Karpas-422 (cell line): Measurements from ENCODE around the gene CDK11B. TPM values are rescaled to one million over a fixed set of nuclear protein-coding genes. Genes with fewer than 3 reads are reported as not detected.
"Not testable (repeated sequence)": the region's sequence is repeated elsewhere in the genome, so short reads cannot be mapped to it uniquely, and the experiment has no call there.

ENCODE experiments used
- DNase-seq: peaks from one replicate; pipeline ENCODE4 v3.0.0-alpha.2; 2015
- H2AFZ ChIP-seq: fragments of 200-600 bp; sonication (generic); 2 replicates; pipeline ENCODE4 v1.6.1; 2014; ENCODE audit warnings: antibody characterized with exemption, low read length, mixed read lengths
- H3K27ac ChIP-seq: fragments of 200-600 bp; sonication (generic); 2 replicates; pipeline ENCODE4 v1.5.1; 2014; ENCODE audit warnings: mild to moderate bottlenecking, low read length, moderate library complexity
- H3K27me3 ChIP-seq: fragments of 200-600 bp; sonication (generic); 2 replicates; pipeline ENCODE4 v1.6.1; 2014; ENCODE audit warnings: low read length, mixed read lengths
- H3K36me3 ChIP-seq: fragments of 200-600 bp; sonication (generic); 2 replicates; pipeline ENCODE4 v1.6.1; 2014; ENCODE audit warnings: low read length, mixed read lengths; ENCODE audit not compliant: insufficient read depth
- H3K4me1 ChIP-seq: fragments of 200-600 bp; sonication (generic); 2 replicates; pipeline ENCODE4 v1.6.1; 2014; ENCODE audit warnings: mild to moderate bottlenecking, low read length, mixed read lengths
- H3K4me2 ChIP-seq: fragments of 200-600 bp; sonication (generic); 2 replicates; pipeline ENCODE4 v1.6.1; 2014; ENCODE audit warnings: low read length, low read depth, mild to moderate bottlenecking; ENCODE audit not compliant: poor library complexity, severe bottlenecking
- H3K4me3 ChIP-seq: fragments of 200-600 bp; sonication (generic); 2 replicates; pipeline ENCODE4 v1.5.1; 2014; ENCODE audit warnings: mild to moderate bottlenecking, antibody characterized with exemption, low read length, mixed read lengths
- H3K79me2 ChIP-seq: fragments of 200-600 bp; sonication (generic); 2 replicates; pipeline ENCODE4 v1.6.1; 2014; ENCODE audit warnings: mild to moderate bottlenecking, low read length, mixed read lengths
- H3K9ac ChIP-seq: fragments of 200-600 bp; sonication (generic); 2 replicates; pipeline ENCODE4 v1.6.0; 2014; ENCODE audit warnings: low read length
- H3K9me2 ChIP-seq: fragments of 200-600 bp; sonication (generic), shearing (Covaris generic); replicated peaks from 2 replicates; pipeline ENCODE4 v1.6.0; 2014; ENCODE audit warnings: mild to moderate bottlenecking, low read length, moderate library complexity; ENCODE audit not compliant: insufficient read depth
- H3K9me3 ChIP-seq: fragments of 300-700, 200-600 bp; sonication (generic); 2 replicates; pipeline ENCODE4 v1.6.1; 2014; ENCODE audit warnings: low read length, mixed read lengths
- H4K20me1 ChIP-seq: fragments of 200-600 bp; sonication (generic); 2 replicates; pipeline ENCODE4 v1.6.1; 2014; ENCODE audit warnings: mild to moderate bottlenecking, antibody characterized with exemption, low read length, low read depth; ENCODE audit not compliant: insufficient read depth
- total RNA-seq: library from RNA; depleted of rRNA; stranded (reverse); fragments of >200 nt; shearing (Covaris generic); gene quantifications from 2 replicates; pipeline ENCODE4 v1.2.3, GENCODE V29; 2014; ENCODE audit warnings: low replicate concordance

The CDK11B gene
- total RNA-seq, 1 experiment from 2014 or later, result 11.4 TPM

- H3K27ac ChIP-seq, result no peak overlapping the region
- 0 out of 2 replicates have a peak, but pooled peaks cover 2% of the 10 kb centered on the region for H4K20me1 ChIP-seq
- H3K9me2 ChIP-seq, result no peaks in the 10 kb centered on the region
- H3K27me3 ChIP-seq, result no peaks in the 10 kb centered on the region
- H2AFZ ChIP-seq, result no peak overlapping the region
- no peaks in the 10 kb centered on the region for H3K9me3 ChIP-seq
- H3K4me2 ChIP-seq, result no peak overlapping the region
- H3K79me2 ChIP-seq, result no peaks in the 10 kb centered on the region
- no peak overlapping the region for H3K4me3 ChIP-seq
- no peak overlapping the region for H3K9ac ChIP-seq
- no peaks in the 10 kb centered on the region for H3K4me1 ChIP-seq
- DNase-seq, result no peak
- no peaks in the 10 kb centered on the region; the same call in 1 of the 2 replicates for H3K36me3 ChIP-seq
These were observed 7.7 kb upstream of the CDK11B start for GRCh38 chr1:1666526-1666925.

- no peak overlapping the region for H3K4me2 ChIP-seq
- H3K9me2 ChIP-seq, result no peaks in the 10 kb centered on the region
- no peaks in the 10 kb centered on the region for H3K79me2 ChIP-seq
- H3K4me1 ChIP-seq, result peaks cover 4% of the 10 kb centered on the region
- H3K27ac ChIP-seq, result no peak overlapping the region
- DNase-seq, result no peak
- H4K20me1 ChIP-seq, result 0 out of 2 replicates have a peak, but pooled peaks cover 2% of the 10 kb centered on the region
- no peak overlapping the region for H3K9ac ChIP-seq
- H3K4me3 ChIP-seq, result no peak overlapping the region
- H3K9me3 ChIP-seq, result no peaks in the 10 kb centered on the region
- H3K27me3 ChIP-seq, result no peaks in the 10 kb centered on the region
- H2AFZ ChIP-seq, result no peak overlapping the region
- no peaks in the 10 kb centered on the region; the same call in 1 of the 2 replicates for H3K36me3 ChIP-seq
These were observed 7.0 kb upstream of the CDK11B start for GRCh38 chr1:1665815-1666251.

GRCh38 chr1:1664941-1665814, 6.4 kb upstream of the CDK11B start:
- Histone ChIP-seq H3K9me3 (no peaks in the 10 kb centered on the region), H3K36me3 (no peaks in the 10 kb centered on the region; the same call in 1 of the 2 replicates), H3K4me3 (no peak overlapping the region), H3K79me2 (no peaks in the 10 kb centered on the region), H3K27ac (no peak overlapping the region), H3K9ac (no peak overlapping the region), H3K4me1 (peaks cover 4% of the 10 kb centered on the region), H4K20me1 (0 out of 2 replicates have a peak, but pooled peaks cover 2% of the 10 kb centered on the region), H3K9me2 (no peaks in the 10 kb centered on the region), H3K4me2 (no peak overlapping the region), H3K27me3 (no peaks in the 10 kb centered on the region), H2AFZ (no peak overlapping the region)
- no peak for DNase-seq

- H3K4me2 ChIP-seq, result not testable (repeated sequence)
These were observed 5.5 kb upstream of the CDK11B start for GRCh38 chr1:1664318-1664717.

GRCh38 chr1:1662830-1663560, 4.2 kb upstream of the CDK11B start:
- H3K27ac ChIP-seq, H2AFZ ChIP-seq, H3K27me3 ChIP-seq, H3K4me1 ChIP-seq, H3K9me2 ChIP-seq, H4K20me1 ChIP-seq, H3K79me2 ChIP-seq, H3K9me3 ChIP-seq, H3K36me3 ChIP-seq, DNase-seq, H3K9ac ChIP-seq, H3K4me2 ChIP-seq, H3K4me3 ChIP-seq: not testable (repeated sequence)

More at GRCh38 chr1:1664318-1664717, 5.5 kb upstream of the CDK11B start:
- H3K27ac ChIP-seq, H3K4me3 ChIP-seq, H3K9me3 ChIP-seq, H3K36me3 ChIP-seq, H2AFZ ChIP-seq, H3K9ac ChIP-seq, DNase-seq, H3K4me1 ChIP-seq, H3K27me3 ChIP-seq, H3K79me2 ChIP-seq, H3K9me2 ChIP-seq, H4K20me1 ChIP-seq: not testable (repeated sequence)

GRCh38 chr1:1662392-1662791, 3.6 kb upstream of the CDK11B start:
- not testable (repeated sequence) for H3K9me3 ChIP-seq, H3K27ac ChIP-seq, H3K27me3 ChIP-seq, DNase-seq, H3K36me3 ChIP-seq, H3K79me2 ChIP-seq, H3K9ac ChIP-seq, H3K4me3 ChIP-seq, H3K9me2 ChIP-seq, H4K20me1 ChIP-seq, H3K4me2 ChIP-seq, H2AFZ ChIP-seq, H3K4me1 ChIP-seq

GRCh38 chr1:1648265-1648664, 10.5 kb downstream of the CDK11B start:
- H3K4me1 ChIP-seq, H3K9me2 ChIP-seq, H3K4me3 ChIP-seq, H3K9ac ChIP-seq, H4K20me1 ChIP-seq, DNase-seq, H3K36me3 ChIP-seq, H3K9me3 ChIP-seq, H3K27me3 ChIP-seq, H3K27ac ChIP-seq, H2AFZ ChIP-seq, H3K79me2 ChIP-seq, H3K4me2 ChIP-seq: not testable (repeated sequence)

- not testable (repeated sequence) for H2AFZ ChIP-seq, H3K9ac ChIP-seq, H3K4me2 ChIP-seq, DNase-seq, H3K9me3 ChIP-seq, H3K79me2 ChIP-seq, H4K20me1 ChIP-seq, H3K4me3 ChIP-seq, H3K9me2 ChIP-seq, H3K27ac ChIP-seq, H3K36me3 ChIP-seq, H3K27me3 ChIP-seq, H3K4me1 ChIP-seq
These were observed 11.1 kb downstream of the CDK11B start for GRCh38 chr1:1647567-1648241.
